Measurements from ENCODE around the gene CACNA1D. TPM values are rescaled to one million over a fixed set of nuclear protein-coding genes. Genes with fewer than 3 reads are reported as not detected.

The CACNA1D gene
- total RNA-seq, 3 donors from 2014 or later, result 0.96 to 50.3 (median 32.1) TPM

- Histone ChIP-seq H3K4me1 (peaks cover 8 to 26% of the 10 kb centered on the region in 2 donors), H3K27me3 (no peaks in the 10 kb centered on the region), H3K9me3 (no peaks in the 10 kb centered on the region), H3K27ac (peak within 1 kb of the TSS; percentile 87 to 97), H3K4me3 (peak within 1 kb of the TSS; percentile 55 to 81 (median 71)), H3K36me3 (no peaks in the 10 kb centered on the region)
- TF ChIP-seq POLR2AphosphoS5 (IDR thresholded peaks at IDR 0.05), result peak in 2 of 3 donors; percentile 14 to 44
- no peak for TF ChIP-seq POLR2A (IDR thresholded peaks at IDR 0.05)
- intact Hi-C loops (cut with DNase I; ENCODE audit: low total_unique reads), result no loop called here
- peak; percentile 76 to 87 for DNase-seq (ENCODE audit: low spot score in 2 of 2)
Observed at GRCh38 chr3:53846134-53846850, 351.9 kb downstream of the CACNA1D start, which contains the start of the genes CHDH and IL17RB. Gene CHDH, minus strand, starts transcription at chr3:53846419. Its CDS starts 22,411 bp downstream, at chr3:53824008. Gene IL17RB, plus strand, starts transcription at chr3:53846568. Its CDS starts 21 bp downstream, at chr3:53846589.

- no peaks in the 10 kb centered on the region for H3K36me3 ChIP-seq
- peaks cover 8 to 21% of the 10 kb centered on the region in 2 donors for H3K4me1 ChIP-seq
- peak overlapping the region; percentile 87 to 97 for H3K27ac ChIP-seq
- peak overlapping the region; percentile 55 to 81 (median 71) for H3K4me3 ChIP-seq
- H3K9me3 ChIP-seq, result no peaks in the 10 kb centered on the region
- H3K27me3 ChIP-seq, result no peaks in the 10 kb centered on the region
- DNase-seq (ENCODE audit: low spot score in 2 of 2), result no peak
- no peak for TF ChIP-seq CTCF (IDR thresholded peaks at IDR 0.05)
- TF ChIP-seq POLR2AphosphoS5 (IDR thresholded peaks at IDR 0.05), result no peak
- TF ChIP-seq POLR2A (IDR thresholded peaks at IDR 0.05), result no peak
- intact Hi-C loops (cut with DNase I; ENCODE audit: low total_unique reads), result no loop called here
Observed at GRCh38 chr3:53846851-53847155, 352.4 kb downstream of the CACNA1D start.

- Histone ChIP-seq H3K4me1 (no peaks in the 10 kb centered on the region), H3K27ac (no peak overlapping the region), H3K36me3 (no peaks in the 10 kb centered on the region), H3K4me3 (no peak overlapping the region), H3K9me3 (no peaks in the 10 kb centered on the region), H3K27me3 (no peaks in the 10 kb centered on the region)
- intact Hi-C loops (cut with DNase I; ENCODE audit: low total_unique reads), result loop anchor here (5.0 kb wide), 1 partner anchor 1047 kb away; no protein-coding TSS in a partner anchor
- no peak for TF ChIP-seq CTCF (IDR thresholded peaks at IDR 0.05)
- TF ChIP-seq POLR2AphosphoS5 (IDR thresholded peaks at IDR 0.05), result no peak
- TF ChIP-seq POLR2A (IDR thresholded peaks at IDR 0.05), result no peak
- no peak for DNase-seq (ENCODE audit: low spot score in 2 of 2)
Observed at GRCh38 chr3:53849916-53850315, 355.5 kb downstream of the CACNA1D start.

GRCh38 chr3:53850895-53851294 is 356.5 kb downstream of the CACNA1D start:
- no peak for DNase-seq (ENCODE audit: low spot score in 2 of 2)
- H3K9me3 ChIP-seq, result no peaks in the 10 kb centered on the region
- TF ChIP-seq CTCF (IDR thresholded peaks at IDR 0.05), result no peak
- TF ChIP-seq POLR2A (IDR thresholded peaks at IDR 0.05), result no peak
- no peak for TF ChIP-seq POLR2AphosphoS5 (IDR thresholded peaks at IDR 0.05)
- H3K36me3 ChIP-seq, result no peaks in the 10 kb centered on the region
- H3K4me1 ChIP-seq, result no peaks in the 10 kb centered on the region
- no peak overlapping the region for H3K27ac ChIP-seq
- no peaks in the 10 kb centered on the region for H3K27me3 ChIP-seq
- H3K4me3 ChIP-seq, result no peak overlapping the region
- intact Hi-C loops (cut with DNase I; ENCODE audit: low total_unique reads), result loop anchor here (5.0 kb wide), 1 partner anchor 1046 kb away; no protein-coding TSS in a partner anchor

- Histone ChIP-seq H3K9me3 (no peaks in the 10 kb centered on the region), H3K4me1 (no peaks in the 10 kb centered on the region), H3K27me3 (no peaks in the 10 kb centered on the region), H3K4me3 (no peak overlapping the region), H3K27ac (no peak overlapping the region), H3K36me3 (no peaks in the 10 kb centered on the region)
- TF ChIP-seq POLR2A (IDR thresholded peaks at IDR 0.05) (no peak), CTCF (IDR thresholded peaks at IDR 0.05) (no peak), POLR2AphosphoS5 (IDR thresholded peaks at IDR 0.05) (no peak)
- intact Hi-C loops (cut with DNase I; ENCODE audit: low total_unique reads), result no loop called here
- DNase-seq (ENCODE audit: low spot score in 2 of 2), result no peak
Observed at GRCh38 chr3:53856964-53857363, 362.6 kb downstream of the CACNA1D start.
